ENCODE measurements around the gene EIF1. TPM values are rescaled to one million over a fixed set of nuclear protein-coding genes. Genes with fewer than 3 reads are reported as not detected.

EIF1 gene
- total RNA-seq, 1 experiment from 2014 or later, result 1,945 TPM

DNA sequence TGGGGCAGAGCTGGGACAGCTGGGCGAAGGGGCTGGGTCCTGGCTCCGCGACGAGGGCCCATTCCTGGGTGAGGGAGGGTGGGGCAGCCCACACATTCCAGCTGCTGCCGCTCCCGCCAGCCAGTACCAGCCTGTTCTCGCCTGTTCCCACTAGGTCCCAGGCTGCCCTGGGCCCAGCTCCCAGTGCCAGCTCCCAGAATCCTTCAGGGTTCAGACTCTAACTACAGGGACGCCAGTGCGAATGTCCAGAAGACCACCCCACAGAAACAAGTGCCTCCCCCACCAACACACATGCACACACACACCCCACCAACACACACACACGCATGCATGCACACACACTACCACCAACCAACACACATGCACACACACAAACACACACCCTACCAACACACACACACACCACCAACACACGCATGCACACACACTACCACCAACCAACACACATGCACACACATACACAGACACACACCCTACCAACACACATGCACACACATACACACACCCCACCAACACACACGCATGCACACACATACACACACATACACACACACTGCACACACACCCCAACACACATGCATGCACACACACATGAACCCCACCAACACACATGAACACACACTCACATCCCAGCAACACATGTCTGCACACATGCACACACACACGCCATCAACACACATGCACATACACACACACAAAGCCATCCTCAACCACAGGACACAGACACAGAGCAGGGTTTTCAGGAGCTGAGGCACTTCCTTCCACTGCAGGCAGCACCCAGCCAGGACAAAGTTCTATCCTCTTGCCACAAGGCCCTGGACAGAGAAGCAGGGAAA, 36.8 kb upstream of the EIF1 start:
- peaks cover 52% of the 10 kb centered on the region for H3K4me1 Mint-ChIP-seq (ENCODE audit: insufficient read depth, unreplicated experiment)
- peak overlapping the region; percentile 59 for H3K4me3 Mint-ChIP-seq (ENCODE audit: unreplicated experiment)
- POLR2A ChIA-PET, result interaction anchor here (0.5 to 14.1 kb wide), 24 partner anchors 11 to 1718 kb away, joined by 3 to 366 read pairs (median 4); partner anchors contain the start of genes EIF1, KRT15, KRT16 and KRT17
- TF ChIP-seq CTCF (IDR thresholded peaks at IDR 0.05; ENCODE audit: unreplicated experiment), result no peak
- intact Hi-C loops (cut with micrococcal nuclease), result loop anchor here (5.0 kb wide), 1 partner anchor 800 kb away; no protein-coding TSS in a partner anchor
- BruUV-seq (replicated peaks), result no TSS peak
- H3K9me3 Mint-ChIP-seq (ENCODE audit: unreplicated experiment), result no peaks in the 10 kb centered on the region
- H3K27ac Mint-ChIP-seq (ENCODE audit: low read depth, unreplicated experiment), result no peak overlapping the region
- DNase-seq (ENCODE audit: unreplicated experiment), result peak; percentile 88
- no peaks in the 10 kb centered on the region for H3K27me3 Mint-ChIP-seq (ENCODE audit: insufficient read depth, unreplicated experiment)
- no peaks in the 10 kb centered on the region for H3K36me3 Mint-ChIP-seq (ENCODE audit: insufficient read depth, unreplicated experiment)
- CTCF ChIA-PET, result interaction anchor here (0.7 to 18.9 kb wide), 8 partner anchors 13 to 1032 kb away, joined by 3 to 566 read pairs (median 8); partner anchors contain the start of gene KRT15

DNA sequence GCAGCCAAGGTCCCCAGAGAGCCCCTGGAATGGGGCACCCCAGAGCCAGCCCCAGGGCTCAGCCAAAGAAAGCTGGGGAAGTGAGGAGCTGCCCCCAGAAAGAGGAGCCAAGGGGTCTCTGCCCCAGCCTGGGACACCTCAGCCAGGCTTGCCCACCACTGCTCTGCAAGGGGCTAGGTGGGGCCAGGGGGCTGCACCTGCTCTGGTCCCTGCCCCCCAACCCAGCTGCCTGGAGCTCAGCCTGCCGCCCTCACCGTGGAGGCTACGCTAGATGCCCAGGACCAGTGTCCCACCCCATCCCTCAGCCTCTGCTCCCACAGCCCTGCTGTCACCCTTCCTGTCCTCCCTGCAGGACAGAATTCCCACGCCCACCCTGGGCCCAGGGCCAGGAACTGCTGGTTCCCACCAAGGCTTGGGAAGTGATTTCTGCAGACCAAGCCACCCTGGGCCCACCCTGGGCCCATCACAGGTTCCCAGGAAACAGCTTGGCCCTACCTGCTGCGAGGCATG, 36.2 kb upstream of the EIF1 start:
- peaks cover 3% of the 10 kb centered on the region for H3K36me3 Mint-ChIP-seq (ENCODE audit: insufficient read depth, unreplicated experiment)
- POLR2A ChIA-PET, result interaction anchor here (0.6 to 14.1 kb wide), 17 partner anchors 11 to 1581 kb away, joined by 3 to 366 read pairs (median 8); partner anchors contain the start of genes EIF1, KRT15 and KRT17
- no TSS peak for BruUV-seq (replicated peaks)
- peak; percentile 36 for DNase-seq (ENCODE audit: unreplicated experiment)
- H3K4me3 Mint-ChIP-seq (ENCODE audit: unreplicated experiment), result peak overlapping the region; percentile 59
- peaks cover 55% of the 10 kb centered on the region for H3K4me1 Mint-ChIP-seq (ENCODE audit: insufficient read depth, unreplicated experiment)
- CTCF ChIA-PET, result interaction anchor here (1.7 to 18.9 kb wide), 3 partner anchors 13 to 103 kb away, joined by 8 to 566 read pairs (median 23); no protein-coding TSS in a partner anchor
- H3K27me3 Mint-ChIP-seq (ENCODE audit: insufficient read depth, unreplicated experiment), result no peaks in the 10 kb centered on the region
- intact Hi-C loops (cut with micrococcal nuclease), result loop anchor here (5.0 kb wide), 1 partner anchor 800 kb away; no protein-coding TSS in a partner anchor
- no peak overlapping the region for H3K27ac Mint-ChIP-seq (ENCODE audit: low read depth, unreplicated experiment)
- TF ChIP-seq CTCF (IDR thresholded peaks at IDR 0.05; ENCODE audit: unreplicated experiment), result no peak
- H3K9me3 Mint-ChIP-seq (ENCODE audit: unreplicated experiment), result no peaks in the 10 kb centered on the region

DNA sequence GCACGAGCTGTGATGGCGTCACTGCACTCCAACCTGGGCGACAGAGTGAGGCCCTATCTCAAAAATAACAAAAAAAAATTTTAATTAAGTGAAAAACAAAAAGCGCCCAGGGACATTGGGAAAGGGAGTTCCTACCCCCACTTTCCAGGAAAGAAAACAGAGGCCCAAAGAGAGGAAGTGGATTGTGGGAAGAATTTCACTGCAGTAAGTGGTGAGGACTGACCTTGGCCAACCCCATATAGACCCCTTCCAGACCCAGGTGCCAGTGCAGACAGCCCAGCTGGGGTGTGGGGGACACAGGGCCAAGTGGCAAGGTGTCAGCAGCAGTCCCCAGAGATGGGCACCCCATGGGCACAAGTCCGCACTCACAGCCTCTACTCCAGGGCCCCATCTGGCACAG, 35.3 kb upstream of the EIF1 start:
- H3K27ac Mint-ChIP-seq (ENCODE audit: low read depth, unreplicated experiment), result no peak overlapping the region
- DNase-seq (ENCODE audit: unreplicated experiment), result no peak
- H3K9me3 Mint-ChIP-seq (ENCODE audit: unreplicated experiment), result no peaks in the 10 kb centered on the region
- CTCF ChIA-PET, result interaction anchor here (0.6 to 18.9 kb wide), 9 partner anchors 12 to 1155 kb away, joined by 3 to 566 read pairs (median 4); no protein-coding TSS in a partner anchor
- TSS peak; percentile 65 for BruUV-seq (replicated peaks)
- H3K4me1 Mint-ChIP-seq (ENCODE audit: insufficient read depth, unreplicated experiment), result peaks cover 54% of the 10 kb centered on the region
- H3K36me3 Mint-ChIP-seq (ENCODE audit: insufficient read depth, unreplicated experiment), result peaks cover 6% of the 10 kb centered on the region
- intact Hi-C loops (cut with micrococcal nuclease), result loop anchor here (5.0 kb wide), 1 partner anchor 801 kb away; no protein-coding TSS in a partner anchor
- no peak for TF ChIP-seq CTCF (IDR thresholded peaks at IDR 0.05; ENCODE audit: unreplicated experiment)
- POLR2A ChIA-PET, result interaction anchor here (0.6 to 14.1 kb wide), 21 partner anchors 10 to 1154 kb away, joined by 3 to 366 read pairs (median 4); partner anchors contain the start of genes EIF1, KRT15 and KRT17
- no peak overlapping the region for H3K4me3 Mint-ChIP-seq (ENCODE audit: unreplicated experiment)
- no peaks in the 10 kb centered on the region for H3K27me3 Mint-ChIP-seq (ENCODE audit: insufficient read depth, unreplicated experiment)
